Hepatocyte (in vitro differentiated cells): ENCODE measurements around the gene CLDN15.

ENCODE experiments used
- CTCF ChIP-seq: fragments of 200-600 bp; sonication (generic); IDR thresholded peaks from 2 replicates; pipeline ENCODE4 v1.5.1; 2016; ENCODE audit warnings: antibody characterized with exemption, mild to moderate bottlenecking; ENCODE audit not compliant: poor library complexity
- EZH2 ChIP-seq: fragments of 200-600 bp; sonication (generic); IDR thresholded peaks from 2 replicates; pipeline ENCODE4 v1.6.1; 2016; ENCODE audit warnings: antibody characterized with exemption, mild to moderate bottlenecking, borderline replicate concordance
- EZH2phosphoT487 ChIP-seq: fragments of 200-600 bp; sonication (generic); IDR thresholded peaks from one replicate; pipeline ENCODE4 v1.6.1; 2018; ENCODE audit warnings: antibody characterized with exemption, mild to moderate bottlenecking, low read depth, moderate library complexity; ENCODE audit not compliant: unreplicated experiment, severe bottlenecking

DNA sequence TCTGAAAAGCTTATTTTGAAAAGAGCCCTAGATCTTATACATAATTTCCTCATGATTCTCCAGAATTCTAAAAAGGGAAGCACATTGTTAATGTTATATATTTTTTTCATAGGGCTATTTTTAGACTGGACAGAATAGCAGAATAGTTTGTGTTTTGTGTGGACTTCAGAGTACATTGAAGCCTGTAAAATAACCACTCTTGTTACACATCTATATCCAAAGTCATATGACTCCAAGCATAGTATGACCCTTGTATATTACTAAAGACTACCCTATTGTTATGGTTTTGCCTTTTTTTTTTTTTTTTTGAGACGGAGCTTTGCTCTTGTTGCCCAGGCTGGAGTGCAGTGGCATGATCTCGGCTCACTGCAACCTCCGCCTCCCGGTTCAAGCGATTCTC is 33.4 kb upstream of the CLDN15 start:
- TF ChIP-seq CTCF (no peak), EZH2 (no peak), EZH2phosphoT487 (no peak)
